Activated CD8-positive, alpha-beta memory T cell treated with anti-CD3 and anti-CD28 coated beads, Interleukin-2, amount 10 ng/mL, durations not matched to agents 7 days and 5 days (primary cell): ENCODE data around the gene RNASE13. TPM values are rescaled to one million over a fixed set of nuclear protein-coding genes. Genes with fewer than 3 reads are reported as not detected.

Experiments used
- ATAC-seq: fragments of 150-1000 bp; cut with Tn5 transposase; one replicate; pipeline ENCODE4 v1.10.0; 2021; ENCODE audit warnings: moderate library complexity
- CTCF ChIA-PET: fragments of 350-600 bp; sonication (Branson Sonifier 250); formaldehyde crosslinking; loops from one replicate; lab custom pipeline; 2021; ENCODE audit warnings: antibody characterized with exemption; lab: Charles Lee
- DNase-seq: peaks from one replicate; pipeline ENCODE4 v3.0.0-alpha.2; 2020
- H3K27ac Mint-ChIP-seq: one replicate; pipeline ENCODE4 v1.8.0; 2021; ENCODE audit warnings: mild to moderate bottlenecking, mixed read lengths
- H3K27me3 Mint-ChIP-seq: one replicate; pipeline ENCODE4 v1.8.0; 2021; ENCODE audit warnings: mixed read lengths
- H3K36me3 Mint-ChIP-seq: one replicate; pipeline ENCODE4 v1.8.0; 2021; ENCODE audit warnings: mild to moderate bottlenecking, mixed read lengths
- H3K4me1 Mint-ChIP-seq: one replicate; pipeline ENCODE4 v1.8.0; 2021; ENCODE audit warnings: mixed read lengths
- H3K4me3 Mint-ChIP-seq: one replicate; pipeline ENCODE4 v1.8.0; 2021; ENCODE audit warnings: mild to moderate bottlenecking, moderate library complexity, mixed read lengths
- H3K9me3 Mint-ChIP-seq: one replicate; pipeline ENCODE4 v1.8.0; 2022; ENCODE audit warnings: low read depth, mixed read lengths
- total RNA-seq, 2 experiments: library from RNA; stranded (reverse); gene quantifications; one replicate each; pipeline ENCODE4 v1.2.3, GENCODE V29; 2021

Gene RNASE13, protein sequence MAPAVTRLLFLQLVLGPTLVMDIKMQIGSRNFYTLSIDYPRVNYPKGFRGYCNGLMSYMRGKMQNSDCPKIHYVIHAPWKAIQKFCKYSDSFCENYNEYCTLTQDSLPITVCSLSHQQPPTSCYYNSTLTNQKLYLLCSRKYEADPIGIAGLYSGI
- not detected for total RNA-seq

DNA sequence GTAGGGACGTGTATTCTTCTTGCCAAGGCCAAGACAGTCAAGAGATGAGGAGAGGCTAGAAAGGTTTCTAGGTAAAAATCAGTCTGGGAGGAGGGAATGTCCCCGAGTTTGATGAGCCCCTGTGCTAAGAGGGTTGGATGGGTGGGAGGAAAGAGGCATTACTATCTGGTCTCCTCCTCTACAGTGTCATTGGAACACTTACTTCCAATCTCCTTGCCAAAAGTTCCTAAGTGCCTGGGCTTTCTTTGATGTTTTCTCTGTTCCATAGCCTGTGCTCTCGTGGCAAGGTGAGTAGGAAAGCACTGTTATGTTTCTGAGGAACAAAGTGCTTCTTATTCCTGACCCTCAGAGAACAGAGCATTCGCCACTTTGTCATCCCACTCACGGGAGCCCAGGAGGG, at the start of gene RNASE13:
TSS of gene RNASE13 (minus strand) at position 101 of the 400 bp plus-strand sequence. CDS start 519 bp downstream, outside the sequence.
- ATAC-seq (no peak), DNase-seq (no peak)
- H3K4me1 Mint-ChIP-seq = no peaks in the 10 kb centered on the region
- H3K36me3 Mint-ChIP-seq = no peaks in the 10 kb centered on the region
- no peak within 1 kb of the TSS for H3K27ac Mint-ChIP-seq
- CTCF ChIA-PET = interaction anchor here (0.9 to 5.8 kb wide), 2 partner anchors 19 to 58 kb away, joined by 3 to 34 read pairs; no protein-coding TSS in a partner anchor
- peaks cover 9% of the 10 kb centered on the region for H3K27me3 Mint-ChIP-seq
- no peak within 1 kb of the TSS for H3K4me3 Mint-ChIP-seq
- no peaks in the 10 kb centered on the region for H3K9me3 Mint-ChIP-seq

DNA sequence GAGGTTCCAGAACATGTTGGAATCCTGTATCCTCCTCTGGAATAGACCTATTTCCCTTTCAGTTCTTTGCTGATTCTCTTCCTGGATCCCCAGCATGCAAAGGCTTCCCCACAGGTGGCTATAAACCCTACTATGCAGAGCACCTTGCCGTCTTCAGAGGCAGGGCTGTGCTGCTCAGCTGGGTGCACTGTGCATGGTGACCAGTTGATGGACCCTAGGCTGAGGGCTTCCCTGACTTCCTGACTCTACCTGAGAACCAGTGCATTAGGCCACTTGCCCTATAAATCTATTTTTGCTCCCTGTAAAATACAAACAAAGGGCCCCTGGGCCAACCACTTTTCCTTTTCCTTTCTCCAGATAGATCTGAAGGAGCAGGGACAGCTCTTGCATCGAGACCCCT, 49.8 kb upstream of the RNASE13 start:
- CTCF ChIA-PET = interaction anchor here (0.6 to 1.8 kb wide), 5 partner anchors 8 to 25 kb away, joined by 3 to 6 read pairs (median 5); no protein-coding TSS in a partner anchor
- H3K4me3 Mint-ChIP-seq = no peak overlapping the region
- no peak overlapping the region for H3K27ac Mint-ChIP-seq
- H3K36me3 Mint-ChIP-seq = no peaks in the 10 kb centered on the region
- H3K9me3 Mint-ChIP-seq = no peaks in the 10 kb centered on the region
- no peaks in the 10 kb centered on the region for H3K27me3 Mint-ChIP-seq
- H3K4me1 Mint-ChIP-seq = peaks cover 23% of the 10 kb centered on the region
- DNase-seq (no peak), ATAC-seq (no peak)

DNA sequence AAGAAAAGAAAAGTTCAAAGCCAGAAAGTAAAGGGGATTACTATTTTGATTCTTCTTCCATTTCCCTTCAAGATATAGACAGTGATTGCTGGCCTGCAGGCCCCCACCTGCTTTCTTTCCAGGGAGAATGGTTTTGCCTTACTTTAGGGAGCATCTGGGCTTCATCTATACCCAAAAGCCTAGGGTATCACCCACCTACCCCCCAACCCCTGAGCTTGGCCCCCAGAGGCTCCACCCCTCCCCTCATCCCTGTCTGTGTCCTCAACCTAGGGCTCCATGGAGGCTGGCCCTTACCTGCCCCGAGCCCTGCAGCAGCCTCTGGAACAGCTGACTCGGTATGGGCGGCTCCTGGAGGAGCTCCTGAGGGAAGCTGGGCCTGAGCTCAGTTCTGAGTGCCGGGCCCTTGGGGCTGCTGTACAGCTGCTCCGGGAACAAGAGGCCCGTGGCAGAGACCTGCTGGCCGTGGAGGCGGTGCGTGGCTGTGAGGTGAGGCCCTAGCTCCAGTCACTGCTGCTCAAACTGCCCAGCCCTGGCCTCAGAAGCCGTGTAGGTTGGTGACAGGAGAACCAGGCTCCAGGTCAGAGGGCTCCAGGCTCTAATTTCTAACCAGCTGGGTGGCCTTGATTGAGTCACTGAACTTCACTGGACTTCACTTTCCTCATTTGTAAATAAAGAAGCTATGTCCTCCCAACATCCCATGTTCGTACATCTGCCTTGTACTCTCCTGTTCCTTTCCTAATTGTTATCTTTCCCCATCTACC, 49.1 kb upstream of the RNASE13 start:
- Mint-ChIP-seq H3K27ac (no peak overlapping the region), H3K36me3 (no peaks in the 10 kb centered on the region), H3K27me3 (no peaks in the 10 kb centered on the region), H3K9me3 (no peaks in the 10 kb centered on the region), H3K4me3 (no peak overlapping the region), H3K4me1 (peaks cover 20% of the 10 kb centered on the region)
- DNase-seq = no peak
- CTCF ChIA-PET = interaction anchor here (0.6 to 1.8 kb wide), 5 partner anchors 9 to 26 kb away, joined by 3 to 6 read pairs (median 5); no protein-coding TSS in a partner anchor
- ATAC-seq = no peak

DNA sequence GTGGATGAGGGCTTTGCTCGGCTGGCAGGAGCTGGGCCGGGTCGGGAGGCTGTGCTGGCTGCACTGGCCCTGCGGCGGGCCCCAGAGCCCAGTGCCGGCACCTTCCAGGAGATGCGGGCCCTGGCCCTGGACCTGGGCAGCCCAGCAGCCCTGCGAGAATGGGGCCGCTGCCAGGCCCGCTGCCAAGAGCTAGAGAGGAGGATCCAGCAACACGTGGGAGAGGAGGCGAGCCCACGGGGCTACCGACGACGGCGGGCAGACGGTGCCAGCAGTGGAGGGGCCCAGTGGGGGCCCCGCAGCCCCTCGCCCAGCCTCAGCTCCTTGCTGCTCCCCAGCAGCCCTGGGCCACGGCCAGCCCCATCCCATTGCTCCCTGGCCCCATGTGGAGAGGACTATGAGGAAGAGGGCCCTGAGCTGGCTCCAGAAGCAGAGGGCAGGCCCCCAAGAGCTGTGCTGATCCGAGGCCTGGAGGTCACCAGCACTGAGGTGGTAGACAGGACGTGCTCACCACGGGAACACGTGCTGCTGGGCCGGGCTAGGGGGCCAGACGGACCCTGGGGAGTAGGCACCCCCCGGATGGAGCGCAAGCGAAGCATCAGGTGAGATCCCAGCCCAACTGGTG, 47.0 kb upstream of the RNASE13 start:
- Mint-ChIP-seq H3K9me3 (no peaks in the 10 kb centered on the region), H3K27ac (no peak overlapping the region), H3K4me1 (peaks cover 3% of the 10 kb centered on the region), H3K27me3 (no peaks in the 10 kb centered on the region), H3K4me3 (no peak overlapping the region), H3K36me3 (no peaks in the 10 kb centered on the region)
- no peak for ATAC-seq
- CTCF ChIA-PET = interaction anchor here (1.5 kb wide), 1 partner anchor 10 kb away, joined by 3 read pairs; no protein-coding TSS in a partner anchor
- no peak for DNase-seq

DNA sequence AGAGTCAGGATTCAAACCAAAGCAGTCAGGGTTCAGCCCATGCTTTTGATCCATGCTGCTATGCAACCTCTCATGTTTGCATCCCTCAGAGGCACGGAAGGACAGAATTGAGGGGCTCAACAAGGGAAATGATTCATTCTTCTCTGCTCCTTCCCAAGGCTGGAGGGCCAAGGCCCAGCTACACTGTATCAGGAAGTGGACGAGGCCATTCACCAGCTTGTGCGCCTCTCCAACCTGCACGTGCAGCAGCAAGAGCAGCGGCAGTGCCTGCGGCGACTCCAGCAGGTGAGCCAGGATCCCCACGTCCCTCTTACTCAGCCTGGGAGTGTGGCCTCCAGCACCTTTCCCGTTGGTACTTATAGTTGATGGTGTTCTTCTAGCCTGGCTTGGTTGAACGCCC, 44.1 kb upstream of the RNASE13 start:
- Mint-ChIP-seq H3K27ac (no peak overlapping the region), H3K27me3 (no peaks in the 10 kb centered on the region), H3K4me3 (no peak overlapping the region), H3K36me3 (no peaks in the 10 kb centered on the region), H3K4me1 (no peaks in the 10 kb centered on the region), H3K9me3 (no peaks in the 10 kb centered on the region)
- CTCF ChIA-PET = interaction anchor here (1.2 kb wide), 1 partner anchor 14 kb away, joined by 8 read pairs; no protein-coding TSS in a partner anchor
- ATAC-seq = no peak
- DNase-seq = no peak

DNA sequence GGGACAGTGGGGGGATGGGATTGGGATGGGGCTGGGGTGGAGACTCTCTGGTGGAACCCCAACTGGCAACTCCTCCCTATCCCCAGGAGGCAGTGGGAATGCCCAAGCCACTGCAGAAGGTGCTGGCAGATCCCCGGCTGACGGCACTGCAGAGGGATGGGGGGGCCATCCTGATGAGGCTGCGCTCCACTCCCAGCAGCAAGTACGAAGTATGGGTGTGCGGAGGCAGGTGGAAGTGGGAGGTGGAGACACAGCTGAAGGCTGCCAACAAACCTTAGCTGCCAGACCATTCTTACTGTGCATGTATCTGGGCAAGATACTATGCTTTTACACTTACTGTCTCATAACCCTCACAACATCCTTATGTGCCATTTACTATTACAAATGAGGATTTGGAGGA, 43.7 kb upstream of the RNASE13 start:
- no peaks in the 10 kb centered on the region for H3K9me3 Mint-ChIP-seq
- H3K27ac Mint-ChIP-seq = no peak overlapping the region
- CTCF ChIA-PET = interaction anchor here (2.1 kb wide), 1 partner anchor 14 kb away, joined by 7 read pairs; no protein-coding TSS in a partner anchor
- ATAC-seq = no peak
- DNase-seq = no peak
- H3K4me3 Mint-ChIP-seq = no peak overlapping the region
- peaks cover 3% of the 10 kb centered on the region for H3K27me3 Mint-ChIP-seq
- no peaks in the 10 kb centered on the region for H3K4me1 Mint-ChIP-seq
- no peaks in the 10 kb centered on the region for H3K36me3 Mint-ChIP-seq

DNA sequence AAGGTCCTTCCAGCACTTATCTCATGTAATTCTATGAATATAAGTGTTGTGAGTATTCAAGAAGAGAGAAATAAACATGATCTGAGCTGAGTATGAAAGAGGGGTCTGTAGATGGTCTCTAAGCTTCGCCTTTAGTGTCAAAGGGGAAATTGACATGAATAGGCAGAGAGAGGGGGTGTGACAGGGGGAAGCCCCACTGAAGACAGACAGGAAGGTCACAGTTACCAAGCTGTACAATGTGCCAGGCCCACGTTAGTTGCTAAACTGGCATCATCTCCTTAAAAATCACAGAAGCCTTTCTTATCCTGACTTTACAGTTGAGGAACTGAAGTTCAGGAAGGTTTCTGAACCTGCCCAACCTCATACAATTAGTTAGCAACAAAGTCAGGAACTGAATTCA, 43.1 kb upstream of the RNASE13 start:
- CTCF ChIA-PET = interaction anchor here (2.1 kb wide), 1 partner anchor 15 kb away, joined by 7 read pairs; no protein-coding TSS in a partner anchor
- H3K4me3 Mint-ChIP-seq = no peak overlapping the region
- peaks cover 8% of the 10 kb centered on the region for H3K27me3 Mint-ChIP-seq
- no peaks in the 10 kb centered on the region for H3K9me3 Mint-ChIP-seq
- DNase-seq = no peak
- H3K27ac Mint-ChIP-seq = no peak overlapping the region
- no peaks in the 10 kb centered on the region for H3K4me1 Mint-ChIP-seq
- H3K36me3 Mint-ChIP-seq = no peaks in the 10 kb centered on the region
- ATAC-seq = no peak

DNA sequence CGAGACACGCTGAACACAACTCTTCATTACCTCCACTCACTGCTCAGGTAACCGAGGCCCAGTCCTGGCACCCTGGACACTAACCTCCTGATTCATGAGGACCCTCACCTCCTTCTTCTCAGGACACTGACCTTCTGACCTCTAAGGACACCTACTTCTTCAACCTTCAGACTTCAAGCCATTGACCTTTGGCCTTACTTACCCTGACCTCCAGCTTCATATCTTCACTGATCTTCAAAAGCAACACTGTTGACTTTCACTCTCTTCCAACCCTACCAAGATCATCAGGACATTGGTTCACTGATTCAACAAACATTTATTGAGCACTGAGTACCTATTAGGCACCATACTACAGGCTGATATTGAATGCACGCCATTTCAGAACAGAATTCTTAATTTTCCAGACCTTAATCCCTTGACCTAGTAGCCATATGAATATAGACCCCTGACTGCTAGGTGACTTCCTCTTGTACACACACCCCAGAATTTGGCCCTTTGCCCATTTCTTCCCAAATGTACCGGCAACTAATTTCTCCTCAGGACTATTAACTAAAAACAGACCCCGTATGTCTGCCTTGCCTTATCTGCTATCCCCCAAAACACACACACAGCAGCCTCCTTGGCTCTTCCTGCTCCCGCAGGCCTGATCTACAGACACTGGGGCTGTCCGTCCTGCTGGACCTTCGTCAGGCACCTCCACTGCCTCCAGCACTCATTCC, 41.3 kb upstream of the RNASE13 start:
- Mint-ChIP-seq H3K9me3 (no peaks in the 10 kb centered on the region), H3K27ac (no peak overlapping the region), H3K27me3 (peaks cover 26% of the 10 kb centered on the region), H3K36me3 (no peaks in the 10 kb centered on the region), H3K4me3 (no peak overlapping the region), H3K4me1 (peaks cover 11% of the 10 kb centered on the region)
- CTCF ChIA-PET = interaction anchor here (1.9 to 5.9 kb wide), 2 partner anchors 17 to 29 kb away, joined by 6 to 74 read pairs; no protein-coding TSS in a partner anchor
- DNase-seq = no peak
- no peak for ATAC-seq

DNA sequence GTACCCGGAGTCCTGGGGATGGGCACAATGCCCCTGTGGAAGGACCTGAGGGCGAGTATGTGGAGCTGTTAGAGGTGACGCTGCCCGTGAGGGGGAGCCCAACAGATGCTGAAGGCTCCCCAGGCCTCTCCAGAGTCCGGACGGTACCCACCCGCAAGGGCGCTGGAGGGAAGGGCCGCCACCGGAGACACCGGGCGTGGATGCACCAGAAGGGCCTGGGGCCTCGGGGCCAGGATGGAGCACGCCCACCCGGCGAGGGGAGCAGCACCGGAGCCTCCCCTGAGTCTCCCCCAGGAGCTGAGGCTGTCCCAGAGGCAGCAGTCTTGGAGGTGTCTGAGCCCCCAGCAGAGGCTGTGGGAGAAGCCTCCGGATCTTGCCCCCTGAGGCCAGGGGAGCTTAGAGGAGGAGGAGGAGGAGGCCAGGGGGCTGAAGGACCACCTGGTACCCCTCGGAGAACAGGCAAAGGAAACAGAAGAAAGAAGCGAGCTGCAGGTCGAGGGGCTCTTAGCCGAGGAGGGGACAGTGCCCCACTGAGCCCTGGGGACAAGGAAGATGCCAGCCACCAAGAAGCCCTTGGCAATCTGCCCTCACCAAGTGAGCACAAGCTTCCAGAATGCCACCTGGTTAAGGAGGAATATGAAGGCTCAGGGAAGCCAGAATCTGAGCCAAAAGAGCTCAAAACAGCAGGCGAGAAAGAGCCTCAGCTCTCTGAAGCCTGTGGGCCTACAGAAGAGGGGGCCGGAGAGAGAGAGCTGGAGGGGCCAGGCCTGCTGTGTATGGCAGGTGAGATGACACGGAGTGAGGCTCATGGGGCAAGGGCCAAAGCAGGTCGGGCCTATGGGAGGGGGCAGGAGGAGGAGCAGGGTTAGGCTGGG, 40.0 kb upstream of the RNASE13 start:
- H3K4me3 Mint-ChIP-seq = no peak overlapping the region
- CTCF ChIA-PET = interaction anchor here (0.8 to 5.9 kb wide), 6 partner anchors 13 to 421 kb away, joined by 3 to 74 read pairs (median 8); no protein-coding TSS in a partner anchor
- peaks cover 36% of the 10 kb centered on the region for H3K27me3 Mint-ChIP-seq
- ATAC-seq (no peak), DNase-seq (no peak)
- peaks cover 19% of the 10 kb centered on the region for H3K4me1 Mint-ChIP-seq
- H3K36me3 Mint-ChIP-seq = no peaks in the 10 kb centered on the region
- H3K9me3 Mint-ChIP-seq = no peaks in the 10 kb centered on the region
- H3K27ac Mint-ChIP-seq = no peak overlapping the region

DNA sequence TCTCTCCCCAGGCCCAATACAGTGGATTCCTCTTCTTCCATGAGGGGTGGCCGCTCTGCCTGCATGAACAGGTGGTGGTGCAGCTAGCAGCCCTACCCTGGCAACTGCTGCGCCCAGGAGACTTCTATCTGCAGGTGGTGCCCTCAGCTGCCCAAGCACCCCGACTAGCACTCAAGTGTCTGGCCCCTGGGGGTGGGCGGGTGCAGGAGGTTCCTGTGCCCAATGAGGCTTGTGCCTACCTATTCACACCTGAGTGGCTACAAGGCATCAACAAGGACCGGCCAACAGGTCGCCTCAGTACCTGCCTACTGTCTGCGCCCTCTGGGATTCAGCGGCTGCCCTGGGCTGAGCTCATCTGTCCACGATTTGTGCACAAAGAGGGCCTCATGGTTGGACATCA, 39.3 kb upstream of the RNASE13 start:
- H3K9me3 Mint-ChIP-seq = no peaks in the 10 kb centered on the region
- ATAC-seq = no peak
- DNase-seq = no peak
- H3K36me3 Mint-ChIP-seq = no peaks in the 10 kb centered on the region
- H3K4me1 Mint-ChIP-seq = peaks cover 25% of the 10 kb centered on the region
- H3K27me3 Mint-ChIP-seq = peaks cover 44% of the 10 kb centered on the region
- no peak overlapping the region for H3K4me3 Mint-ChIP-seq
- CTCF ChIA-PET = interaction anchor here (1.9 to 5.9 kb wide), 4 partner anchors 14 to 31 kb away, joined by 6 to 74 read pairs (median 28); no protein-coding TSS in a partner anchor
- H3K27ac Mint-ChIP-seq = no peak overlapping the region

DNA sequence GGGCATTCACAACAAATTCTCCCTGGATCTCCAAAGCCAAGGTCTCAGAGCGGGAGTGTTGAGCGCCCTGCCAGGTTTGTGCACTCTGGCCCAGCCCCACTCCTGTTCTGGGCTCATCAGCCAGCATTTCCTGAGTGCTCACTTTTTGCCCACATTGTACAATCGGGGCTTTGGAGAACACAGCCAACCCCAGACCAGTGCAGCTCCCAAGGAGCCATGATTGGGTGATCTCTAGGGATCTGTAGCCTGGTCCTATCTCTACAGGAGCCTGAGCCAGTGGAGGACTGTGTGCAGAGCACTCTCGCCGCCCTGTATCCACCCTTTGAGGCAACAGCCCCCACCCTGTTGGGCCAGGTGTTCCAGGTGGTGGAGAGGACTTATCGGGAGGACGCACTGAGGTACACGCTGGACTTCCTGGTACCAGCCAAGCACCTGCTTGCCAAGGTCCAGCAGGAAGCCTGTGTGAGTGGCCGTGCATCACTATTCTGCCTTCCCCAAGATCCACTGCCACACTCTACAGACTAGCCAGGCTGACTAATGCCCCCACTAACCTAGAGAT, 38.3 kb upstream of the RNASE13 start:
- no peaks in the 10 kb centered on the region for H3K9me3 Mint-ChIP-seq
- ATAC-seq (no peak), DNase-seq (no peak)
- CTCF ChIA-PET = interaction anchor here (0.7 to 5.9 kb wide), 6 partner anchors 11 to 31 kb away, joined by 3 to 74 read pairs (median 25); no protein-coding TSS in a partner anchor
- no peaks in the 10 kb centered on the region for H3K36me3 Mint-ChIP-seq
- peaks cover 31% of the 10 kb centered on the region for H3K4me1 Mint-ChIP-seq
- H3K4me3 Mint-ChIP-seq = no peak overlapping the region
- H3K27me3 Mint-ChIP-seq = peaks cover 52% of the 10 kb centered on the region
- no peak overlapping the region for H3K27ac Mint-ChIP-seq
